ENCODE results near the gene ZNF319.

ZNF319 gene

DNA sequence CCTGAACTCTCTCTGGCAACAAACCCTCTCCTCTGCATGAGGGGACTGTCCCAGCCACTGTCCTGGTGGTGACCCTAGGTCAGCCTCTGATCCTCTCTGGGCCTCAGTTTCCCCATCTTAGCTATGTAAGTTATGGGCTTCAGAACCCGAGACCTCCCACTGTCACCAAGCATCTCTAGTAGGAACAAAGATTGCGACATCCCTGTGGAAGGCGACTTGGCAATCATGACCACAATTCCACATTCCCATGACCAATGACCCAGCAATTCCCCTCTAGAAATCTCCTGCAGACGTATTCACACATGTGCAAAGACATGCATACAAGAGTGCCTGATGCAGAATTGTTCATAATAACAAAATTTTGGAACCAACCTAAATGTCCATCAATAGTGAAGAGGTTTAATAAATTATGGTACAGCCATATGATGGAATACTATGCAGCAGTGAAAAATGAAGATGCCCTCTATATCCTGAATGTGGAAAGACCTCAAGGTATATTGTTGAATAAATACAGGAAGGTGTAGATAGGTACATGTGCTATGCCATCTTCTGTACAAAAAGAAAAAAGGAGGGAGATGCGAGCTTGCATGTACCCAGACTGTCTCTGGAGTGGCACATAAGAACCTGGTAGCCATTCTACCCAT lies 50.8 kb downstream of the ZNF319 start:
- DNase-seq (ENCODE audit: low read depth) = no peak
- no peak overlapping the region for H3K4me3 ChIP-seq (ENCODE audit: low read depth, low read length)
- TF ChIP-seq, protein P1, sequence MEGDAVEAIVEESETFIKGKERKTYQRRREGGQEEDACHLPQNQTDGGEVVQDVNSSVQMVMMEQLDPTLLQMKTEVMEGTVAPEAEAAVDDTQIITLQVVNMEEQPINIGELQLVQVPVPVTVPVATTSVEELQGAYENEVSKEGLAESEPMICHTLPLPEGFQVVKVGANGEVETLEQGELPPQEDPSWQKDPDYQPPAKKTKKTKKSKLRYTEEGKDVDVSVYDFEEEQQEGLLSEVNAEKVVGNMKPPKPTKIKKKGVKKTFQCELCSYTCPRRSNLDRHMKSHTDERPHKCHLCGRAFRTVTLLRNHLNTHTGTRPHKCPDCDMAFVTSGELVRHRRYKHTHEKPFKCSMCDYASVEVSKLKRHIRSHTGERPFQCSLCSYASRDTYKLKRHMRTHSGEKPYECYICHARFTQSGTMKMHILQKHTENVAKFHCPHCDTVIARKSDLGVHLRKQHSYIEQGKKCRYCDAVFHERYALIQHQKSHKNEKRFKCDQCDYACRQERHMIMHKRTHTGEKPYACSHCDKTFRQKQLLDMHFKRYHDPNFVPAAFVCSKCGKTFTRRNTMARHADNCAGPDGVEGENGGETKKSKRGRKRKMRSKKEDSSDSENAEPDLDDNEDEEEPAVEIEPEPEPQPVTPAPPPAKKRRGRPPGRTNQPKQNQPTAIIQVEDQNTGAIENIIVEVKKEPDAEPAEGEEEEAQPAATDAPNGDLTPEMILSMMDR (IDR thresholded peaks at IDR 0.05; ENCODE audit: insufficient read depth, low read depth, low read length, missing control alignments) = no peak

DNA sequence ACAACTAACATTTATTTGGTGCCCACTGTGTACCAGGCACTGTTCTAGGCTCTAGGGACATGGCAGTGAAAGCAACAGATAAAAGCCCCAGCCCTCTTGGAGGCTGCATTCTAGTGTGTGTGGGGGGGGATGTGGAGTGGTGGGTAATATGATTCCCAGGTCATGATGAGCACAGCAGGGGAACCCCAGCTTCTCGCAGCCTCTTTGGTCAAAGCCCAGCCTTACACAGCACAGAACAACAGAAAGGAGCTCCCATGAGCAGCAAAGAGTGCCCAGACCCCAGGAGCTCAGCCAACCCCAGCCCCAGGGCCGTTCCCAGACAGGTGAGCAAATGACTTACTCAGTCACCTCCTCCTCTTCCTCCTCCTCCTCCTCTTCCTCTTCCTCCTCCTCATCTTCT lies 51.5 kb downstream of the ZNF319 start:
- TF ChIP-seq, protein P1 (IDR thresholded peaks at IDR 0.05; ENCODE audit: insufficient read depth, low read depth, low read length, missing control alignments) = no peak
- H3K4me3 ChIP-seq (ENCODE audit: low read depth, low read length) = no peak overlapping the region
- no peak for DNase-seq (ENCODE audit: low read depth)

DNA sequence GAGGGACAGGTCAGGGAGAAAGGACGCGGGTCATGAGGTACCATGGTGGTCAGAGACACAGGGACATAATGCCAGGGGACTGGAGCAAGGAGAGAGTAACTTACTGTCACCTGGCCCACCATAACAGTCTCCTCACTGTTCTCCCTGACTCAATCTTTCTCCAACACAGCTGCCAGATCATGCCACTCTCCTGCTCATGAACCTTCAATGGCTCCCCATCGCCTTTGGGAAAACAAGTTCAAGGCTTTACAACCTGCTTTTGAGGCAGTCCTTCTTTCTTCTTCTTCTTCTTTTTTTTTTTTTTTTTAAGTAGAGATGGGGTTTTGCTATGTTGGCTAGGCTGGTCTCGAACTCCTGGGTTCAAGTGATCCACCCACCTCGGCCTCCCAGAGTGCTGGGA lies 52.4 kb downstream of the ZNF319 start:
- TF ChIP-seq, protein P1 (IDR thresholded peaks at IDR 0.05; ENCODE audit: insufficient read depth, low read depth, low read length, missing control alignments) = no peak
- DNase-seq (ENCODE audit: low read depth) = no peak
- no peak overlapping the region for H3K4me3 ChIP-seq (ENCODE audit: low read depth, low read length)

DNA sequence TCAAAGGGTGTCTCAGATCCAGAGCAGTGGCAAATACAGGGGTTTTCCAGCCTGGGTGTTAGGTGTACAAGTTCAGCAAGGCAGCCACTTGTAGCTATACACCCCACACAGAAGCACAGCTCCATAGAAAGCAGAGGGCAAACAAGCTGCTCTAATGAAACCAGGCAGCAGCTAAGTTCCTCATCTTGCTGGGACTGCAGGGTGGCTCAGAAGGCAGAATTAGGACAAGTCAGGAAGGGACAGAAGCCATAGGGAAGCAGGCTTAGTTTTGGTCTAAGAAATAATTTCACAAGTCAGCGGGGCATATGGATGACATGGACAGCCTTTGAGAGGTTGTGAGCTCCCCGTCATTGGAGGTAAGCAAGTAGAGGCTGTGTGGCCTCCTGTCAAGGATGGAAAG lies 53.2 kb downstream of the ZNF319 start:
- peak; percentile 9 for DNase-seq (ENCODE audit: low read depth)
- TF ChIP-seq, protein P1 (IDR thresholded peaks at IDR 0.05; ENCODE audit: insufficient read depth, low read depth, low read length, missing control alignments) = no peak

DNA sequence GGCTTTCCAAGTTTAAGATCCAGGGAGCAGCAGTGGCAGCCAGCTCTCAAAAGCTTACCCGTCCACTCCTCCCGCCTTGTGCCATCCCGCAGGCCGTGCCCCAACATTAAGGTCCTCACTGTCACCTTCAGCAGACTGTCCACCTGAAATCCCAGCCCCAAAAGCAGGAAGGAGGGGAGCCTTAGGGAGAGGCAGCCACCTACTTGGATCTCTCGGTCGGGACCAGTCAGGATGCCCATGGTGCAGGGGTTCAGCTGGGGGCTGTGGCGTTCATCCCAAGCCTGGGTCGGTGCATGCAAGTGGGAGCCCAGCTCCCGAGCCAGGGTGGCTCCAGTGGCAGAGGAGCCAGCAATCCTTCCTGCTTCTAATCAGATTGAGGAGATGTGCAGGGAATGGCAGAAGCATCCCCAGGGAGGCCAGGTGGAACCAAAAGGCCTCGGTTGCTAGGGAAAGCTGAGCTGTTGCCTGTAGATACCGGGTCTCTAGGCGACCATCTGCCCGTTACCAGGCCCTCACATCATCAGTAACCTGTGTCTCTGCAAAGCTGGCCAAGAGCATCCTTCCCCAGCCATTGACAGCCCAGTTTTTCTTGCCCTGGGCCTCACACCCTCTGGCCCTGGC lies 54.2 kb downstream of the ZNF319 start:
- TF ChIP-seq, protein P1 (IDR thresholded peaks at IDR 0.05; ENCODE audit: insufficient read depth, low read depth, low read length, missing control alignments) = no peak
- no peak overlapping the region for H3K4me3 ChIP-seq (ENCODE audit: low read depth, low read length)
- DNase-seq (ENCODE audit: low read depth) = no peak

More for the DNA sequence above, 53.2 kb downstream of the ZNF319 start:
- no peak overlapping the region for H3K4me3 ChIP-seq (ENCODE audit: low read depth, low read length)

DNA sequence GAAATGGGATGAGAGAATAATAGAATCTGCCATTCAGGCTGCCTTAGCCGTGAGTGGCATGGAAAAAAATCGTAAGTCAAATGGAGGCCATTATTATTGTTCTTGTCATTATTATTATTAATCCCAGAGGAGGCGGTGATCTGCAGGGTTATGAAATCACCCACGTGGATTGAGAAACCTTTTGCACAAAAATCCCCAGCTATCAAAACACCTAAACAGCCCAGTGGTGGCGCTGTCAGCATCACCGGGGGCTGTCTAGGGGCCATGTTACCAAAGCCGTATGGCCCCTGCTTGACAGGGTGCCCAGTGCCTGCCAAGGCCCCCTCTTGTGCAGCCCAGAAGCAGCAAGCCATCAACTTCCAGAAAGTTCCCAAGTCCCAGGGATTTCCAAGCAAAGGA lies 54.7 kb downstream of the ZNF319 start:
- no peak for DNase-seq (ENCODE audit: low read depth)
- no peak overlapping the region for H3K4me3 ChIP-seq (ENCODE audit: low read depth, low read length)
- TF ChIP-seq, protein P1 (IDR thresholded peaks at IDR 0.05; ENCODE audit: insufficient read depth, low read depth, low read length, missing control alignments) = no peak
